ENCODE results near the gene BEST1. TPM values are rescaled to one million over a fixed set of nuclear protein-coding genes. Genes with fewer than 3 reads are reported as not detected.
A peak's percentile ranks its signal among the peaks of the same experiment; 100 is the strongest.

Gene BEST1
- total and polyA plus RNA-seq, 9 donors: 1.0 to 17.8 (median 4.2) TPM

DNA sequence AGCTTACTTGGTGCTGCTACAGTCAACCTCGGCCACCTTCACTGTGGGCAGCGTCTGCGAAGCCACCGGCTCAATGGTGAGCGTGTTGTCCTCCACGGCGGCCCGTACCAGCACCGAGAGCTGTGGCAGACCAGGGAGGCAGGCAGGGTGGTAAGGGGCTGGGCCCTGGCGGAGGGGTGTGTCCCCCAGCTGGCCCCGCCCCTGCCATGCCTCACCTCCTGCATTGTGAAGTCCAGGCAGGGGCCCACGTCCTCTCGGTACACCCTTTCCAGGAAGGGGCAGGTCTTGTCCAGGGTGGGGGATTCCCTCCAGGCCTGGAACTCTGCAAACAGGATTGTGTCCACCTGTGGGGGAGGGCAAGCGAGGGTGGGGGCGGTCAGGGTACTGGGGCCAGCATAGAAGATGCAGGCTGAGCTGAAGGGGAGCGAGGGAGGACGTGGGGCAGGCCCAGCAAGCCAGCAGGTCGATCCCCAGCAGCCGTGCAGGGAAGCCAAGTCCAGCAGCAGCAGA lies 45.6 kb upstream of the BEST1 start:
- no peak for DNase-seq
- Histone ChIP-seq H3K27me3 (no peaks in the 10 kb centered on the region), H3K36me3 (no peaks in the 10 kb centered on the region), H3K9me3 (no peaks in the 10 kb centered on the region), H3K4me3 (no peak overlapping the region), H3K4me1 (ENCODE audit: insufficient read depth) (peaks cover 14% of the 10 kb centered on the region), H3K27ac (no peak overlapping the region)
- TF ChIP-seq, protein P1, sequence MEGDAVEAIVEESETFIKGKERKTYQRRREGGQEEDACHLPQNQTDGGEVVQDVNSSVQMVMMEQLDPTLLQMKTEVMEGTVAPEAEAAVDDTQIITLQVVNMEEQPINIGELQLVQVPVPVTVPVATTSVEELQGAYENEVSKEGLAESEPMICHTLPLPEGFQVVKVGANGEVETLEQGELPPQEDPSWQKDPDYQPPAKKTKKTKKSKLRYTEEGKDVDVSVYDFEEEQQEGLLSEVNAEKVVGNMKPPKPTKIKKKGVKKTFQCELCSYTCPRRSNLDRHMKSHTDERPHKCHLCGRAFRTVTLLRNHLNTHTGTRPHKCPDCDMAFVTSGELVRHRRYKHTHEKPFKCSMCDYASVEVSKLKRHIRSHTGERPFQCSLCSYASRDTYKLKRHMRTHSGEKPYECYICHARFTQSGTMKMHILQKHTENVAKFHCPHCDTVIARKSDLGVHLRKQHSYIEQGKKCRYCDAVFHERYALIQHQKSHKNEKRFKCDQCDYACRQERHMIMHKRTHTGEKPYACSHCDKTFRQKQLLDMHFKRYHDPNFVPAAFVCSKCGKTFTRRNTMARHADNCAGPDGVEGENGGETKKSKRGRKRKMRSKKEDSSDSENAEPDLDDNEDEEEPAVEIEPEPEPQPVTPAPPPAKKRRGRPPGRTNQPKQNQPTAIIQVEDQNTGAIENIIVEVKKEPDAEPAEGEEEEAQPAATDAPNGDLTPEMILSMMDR (IDR thresholded peaks at IDR 0.05): no peak
- TF ChIP-seq EP300 (IDR thresholded peaks at IDR 0.05): no peak
- no peak for TF ChIP-seq POLR2A (IDR thresholded peaks at IDR 0.05)
- 75 to 79% (median 75%) methylated on average over 18 to 19 of the region's 19 CpGs for WGBS, 3 donors
- intact Hi-C loops (cut with DNase I): no loop called here

DNA sequence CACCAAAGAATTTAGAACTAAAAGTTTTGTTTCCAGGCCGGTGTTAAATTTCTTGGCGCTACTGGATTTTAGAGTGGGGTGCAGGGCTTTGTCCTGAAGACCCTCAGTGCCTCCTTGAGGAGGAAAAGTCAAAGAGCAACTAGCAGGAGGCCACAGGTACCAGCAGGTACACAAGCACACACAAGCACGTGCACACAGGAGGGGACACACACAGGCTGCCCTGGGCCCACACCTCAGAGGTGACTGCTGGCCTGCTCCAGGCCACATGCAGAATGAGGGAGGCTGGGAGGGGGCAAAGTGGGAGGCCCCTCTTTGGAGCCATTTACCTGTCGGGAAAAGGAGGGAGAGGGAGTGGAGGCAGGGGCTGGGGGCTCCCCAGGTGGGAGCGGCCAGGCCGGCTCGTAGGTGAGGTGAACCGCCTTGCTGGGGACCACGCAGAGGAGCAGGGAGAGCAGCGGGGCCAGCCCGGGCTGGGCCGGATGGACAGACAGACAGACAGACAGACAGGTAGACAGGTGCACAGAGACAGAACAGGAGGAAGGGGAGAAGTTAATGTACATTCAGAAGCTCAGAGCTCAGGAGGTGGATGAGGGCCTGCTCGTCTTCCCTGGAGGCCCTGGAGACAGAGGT lies 45.0 kb upstream of the BEST1 start:
- intact Hi-C loops (cut with DNase I): no loop called here
- no peak for DNase-seq

DNA sequence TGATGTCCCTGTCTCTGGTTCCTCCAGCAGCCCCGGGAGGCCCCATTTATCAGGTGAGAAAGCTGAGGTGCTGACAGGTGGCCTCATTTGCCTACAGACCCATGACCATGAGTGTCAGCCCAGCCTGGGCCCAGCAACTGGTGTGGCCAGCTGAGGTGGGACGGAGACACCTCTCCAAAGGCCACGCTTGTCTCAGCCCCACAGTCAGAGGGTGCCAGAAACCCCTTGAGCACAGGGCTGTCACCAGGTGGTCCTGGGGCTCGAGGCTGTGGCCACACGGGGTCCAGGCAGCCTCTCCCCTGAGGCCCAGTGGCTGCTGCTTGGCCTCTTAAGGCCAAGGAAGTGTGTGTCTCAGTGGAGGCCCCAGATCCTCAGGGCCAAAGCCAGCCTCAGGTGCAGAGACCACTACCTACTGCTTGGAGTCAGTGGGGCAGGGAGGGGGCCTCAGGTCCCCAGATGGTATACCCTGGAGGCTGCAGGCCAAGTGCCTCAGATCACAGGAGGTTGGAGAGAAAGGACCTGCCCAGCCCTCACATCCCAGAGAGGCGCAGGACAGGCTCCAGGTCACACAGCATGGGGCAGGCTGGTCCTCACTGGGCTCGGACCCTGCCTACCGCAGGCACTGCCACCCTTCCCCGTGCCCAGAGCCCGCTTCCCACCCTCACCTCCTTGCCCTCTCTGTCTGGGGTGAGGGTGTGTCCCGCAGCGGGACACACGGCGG lies 44.2 kb upstream of the BEST1 start:
- no peak overlapping the region for H3K4me3 ChIP-seq
- no peaks in the 10 kb centered on the region for H3K9me3 ChIP-seq
- WGBS, 3 donors: 88 to 89% (median 88%) methylated on average over 14 of the region's 14 CpGs
- TF ChIP-seq POLR2A (IDR thresholded peaks at IDR 0.05): no peak
- TF ChIP-seq, protein P1 (IDR thresholded peaks at IDR 0.05): no peak
- TF ChIP-seq EP300 (IDR thresholded peaks at IDR 0.05): no peak
- no peaks in the 10 kb centered on the region for H3K36me3 ChIP-seq
- DNase-seq: no peak
- H3K27ac ChIP-seq: peak overlapping the region in 1 of 2 donors; percentile 1
- peaks cover 26% of the 10 kb centered on the region for H3K4me1 ChIP-seq (ENCODE audit: insufficient read depth)
- intact Hi-C loops (cut with DNase I): no loop called here
- no peaks in the 10 kb centered on the region for H3K27me3 ChIP-seq

More for the DNA sequence above, 45.0 kb upstream of the BEST1 start:
- H3K36me3 ChIP-seq: no peaks in the 10 kb centered on the region
- no peak overlapping the region for H3K4me3 ChIP-seq
- H3K27me3 ChIP-seq: no peaks in the 10 kb centered on the region
- TF ChIP-seq EP300 (IDR thresholded peaks at IDR 0.05) (no peak), POLR2A (IDR thresholded peaks at IDR 0.05) (no peak)
- TF ChIP-seq, protein P1 (IDR thresholded peaks at IDR 0.05): no peak
- H3K27ac ChIP-seq: peak overlapping the region in 1 of 2 donors; percentile 1
- peaks cover 18% of the 10 kb centered on the region for H3K4me1 ChIP-seq (ENCODE audit: insufficient read depth)
- 88 to 89% (median 88%) methylated on average over 13 of the region's 13 CpGs for WGBS, 3 donors
- no peaks in the 10 kb centered on the region for H3K9me3 ChIP-seq

GRCh38 chr11:61906522-61906909 lies 43.6 kb upstream of the BEST1 start:
- H3K36me3 ChIP-seq: no peaks in the 10 kb centered on the region
- WGBS, 3 donors: 86 to 90% (median 89%) methylated on average over 14 of the region's 14 CpGs

More at GRCh38 chr11:61906522-61906909, 43.6 kb upstream of the BEST1 start:
- Histone ChIP-seq H3K27me3 (no peaks in the 10 kb centered on the region), H3K4me1 (ENCODE audit: insufficient read depth) (peaks cover 31% of the 10 kb centered on the region), H3K9me3 (no peaks in the 10 kb centered on the region), H3K4me3 (no peak overlapping the region), H3K27ac (no peak overlapping the region)
- no peak for TF ChIP-seq EP300 (IDR thresholded peaks at IDR 0.05)
- TF ChIP-seq POLR2A (IDR thresholded peaks at IDR 0.05): no peak
- TF ChIP-seq, protein P1 (IDR thresholded peaks at IDR 0.05): no peak
- intact Hi-C loops (cut with DNase I): no loop called here
- no peak for DNase-seq
